Left forelimb (tissue), 1 donor: Measurements from ENCODE around the gene CGAS.
"Not testable (repeated sequence)": the region's sequence is repeated elsewhere in the genome, so short reads cannot be mapped to it uniquely, and the experiment has no call there.

ENCODE experiments used
- DNase-seq: peaks from one replicate; pipeline ENCODE4 v3.0.0-alpha.2; 2018; ENCODE audit warnings: low spot score

Gene CGAS

DNA sequence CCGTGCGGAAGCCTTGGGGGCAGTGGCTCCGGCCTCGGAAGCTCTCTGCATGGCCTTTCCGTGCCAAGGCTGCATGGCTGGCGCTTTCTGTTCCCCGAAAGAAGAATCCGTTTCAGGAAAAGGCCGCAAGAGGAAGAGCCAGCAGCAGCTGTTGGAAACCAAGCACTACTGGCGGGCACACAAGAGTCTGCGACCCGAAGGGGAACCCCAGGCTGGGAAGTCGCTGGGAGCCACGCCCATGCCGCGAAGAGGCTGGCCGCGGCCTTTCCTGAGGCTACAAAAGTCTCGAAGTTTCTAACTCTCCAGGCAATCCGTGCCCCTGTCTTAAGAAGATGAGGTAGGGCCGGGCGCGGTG is at the start of gene CGAS:
Gene CGAS, minus strand, starts transcription at position 191 of the 355 bp plus-strand sequence. Its CDS starts 116 bp downstream, at position 75.
- no peak for DNase-seq

DNA sequence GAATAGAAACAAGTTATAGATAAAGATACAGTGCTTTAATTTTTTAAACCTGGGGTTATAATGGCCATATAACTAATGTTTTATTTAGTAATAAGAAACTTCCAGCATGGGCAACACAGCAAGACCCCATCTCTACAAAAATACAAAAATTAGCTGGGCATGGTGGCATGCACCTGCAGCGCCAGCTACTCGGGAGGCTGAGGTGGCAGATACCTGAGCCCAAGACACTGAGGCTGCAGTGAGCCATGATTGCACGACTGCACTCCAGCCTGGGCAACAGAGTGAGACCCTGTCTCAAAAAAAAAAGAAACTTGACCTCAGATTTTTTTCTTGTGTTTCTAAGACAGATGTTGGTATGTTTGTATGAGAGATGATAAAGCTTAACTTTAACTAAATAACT is 45.8 kb upstream of the CGAS start:
- DNase-seq, result no peak

DNA sequence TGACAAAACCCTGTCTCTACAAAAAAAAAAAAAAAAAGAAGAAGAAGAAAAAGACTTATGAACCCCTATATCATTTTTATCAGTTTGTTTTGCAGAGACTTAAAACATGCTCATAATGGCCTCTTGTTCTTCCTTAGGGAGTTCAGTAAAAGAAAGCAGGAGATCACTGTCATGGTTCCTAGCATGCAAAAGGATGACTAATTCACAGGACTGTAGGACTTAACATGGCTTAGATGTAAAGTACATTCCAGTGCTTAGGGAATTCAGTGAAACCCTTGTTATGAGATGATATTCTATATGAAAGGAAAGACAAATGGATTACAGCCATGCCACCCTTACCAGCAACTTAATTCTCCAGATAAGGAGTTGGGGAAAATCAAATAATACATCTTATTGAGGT is 39.3 kb upstream of the CGAS start:
- no peak for DNase-seq

DNA sequence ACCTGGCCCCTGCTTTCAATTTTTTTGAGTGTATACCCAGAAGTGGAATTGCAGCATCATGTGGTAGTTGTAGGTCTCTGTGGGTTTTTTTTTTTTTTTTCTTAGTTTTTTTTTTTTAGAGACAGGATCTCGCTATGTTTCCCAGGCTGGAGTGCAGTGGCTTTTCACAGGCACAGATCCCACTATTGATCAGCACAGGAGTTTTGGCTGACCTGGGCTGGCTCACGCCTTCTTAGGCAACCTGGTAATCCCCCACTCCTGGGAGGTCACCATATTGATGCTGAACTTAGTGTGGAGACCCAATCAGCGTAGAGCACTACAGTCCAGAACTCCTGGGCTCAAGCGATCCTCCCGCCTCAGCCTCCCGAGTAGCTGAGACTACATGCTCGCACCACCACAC is 35.4 kb upstream of the CGAS start:
- DNase-seq, result no peak

DNA sequence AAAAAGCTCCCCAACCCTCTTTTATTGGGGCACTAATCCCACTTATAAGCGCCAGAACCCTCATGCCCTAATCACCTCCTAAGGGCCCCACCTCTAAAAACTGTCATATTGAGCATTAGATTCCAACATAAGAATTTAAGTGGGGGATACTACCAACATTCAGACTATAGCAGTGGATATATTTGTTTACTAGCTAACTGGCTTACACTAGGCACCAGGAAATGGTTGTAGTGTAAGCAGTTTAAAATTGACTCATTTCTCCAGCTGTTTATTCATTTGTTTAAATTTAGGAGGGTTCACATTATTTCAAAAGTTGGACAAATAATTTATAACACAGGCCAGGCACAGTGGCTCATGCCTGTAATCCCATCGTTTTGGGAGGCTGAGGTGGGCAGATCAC is 32.3 kb upstream of the CGAS start:
- no peak for DNase-seq

DNA sequence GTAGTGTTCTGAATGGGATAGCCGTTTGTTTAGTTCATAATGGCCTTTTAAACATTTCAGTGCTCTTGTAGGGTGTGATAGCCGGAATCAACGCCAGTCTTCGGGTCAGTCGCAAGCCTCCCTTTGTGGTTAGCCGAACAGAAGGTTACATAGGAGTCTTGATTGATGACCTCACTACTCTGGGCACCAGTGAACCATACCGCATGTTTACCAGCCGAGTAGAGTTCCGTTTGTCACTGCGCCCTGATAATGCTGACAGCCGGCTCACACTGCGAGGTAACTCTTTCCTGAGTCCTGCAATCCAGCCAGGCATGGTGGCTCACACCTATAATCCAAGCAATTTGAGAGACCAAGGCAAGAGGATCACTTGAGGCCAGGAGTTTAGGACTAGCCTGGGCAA is 29.9 kb upstream of the CGAS start:
- DNase-seq, result no peak

DNA sequence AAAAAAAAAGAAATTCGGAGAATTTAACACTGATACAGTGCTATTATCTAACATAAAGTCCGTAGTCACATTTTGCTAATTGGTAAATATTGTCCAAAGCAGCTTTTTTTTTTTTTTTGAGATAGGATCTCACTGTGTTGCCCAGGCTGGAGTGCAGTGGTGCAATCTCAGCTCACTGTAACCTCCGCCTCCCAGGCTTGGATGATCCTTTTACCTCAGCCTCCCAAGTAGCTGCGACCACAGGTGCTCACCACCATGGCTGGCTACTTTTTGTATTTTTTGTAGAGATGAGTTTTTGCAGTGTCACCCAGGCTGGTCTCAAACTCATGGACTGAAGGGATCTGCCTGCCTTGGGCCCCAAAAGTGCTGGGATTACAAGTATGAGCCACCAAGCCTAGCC is 25.3 kb upstream of the CGAS start:
- DNase-seq, result no peak

DNA sequence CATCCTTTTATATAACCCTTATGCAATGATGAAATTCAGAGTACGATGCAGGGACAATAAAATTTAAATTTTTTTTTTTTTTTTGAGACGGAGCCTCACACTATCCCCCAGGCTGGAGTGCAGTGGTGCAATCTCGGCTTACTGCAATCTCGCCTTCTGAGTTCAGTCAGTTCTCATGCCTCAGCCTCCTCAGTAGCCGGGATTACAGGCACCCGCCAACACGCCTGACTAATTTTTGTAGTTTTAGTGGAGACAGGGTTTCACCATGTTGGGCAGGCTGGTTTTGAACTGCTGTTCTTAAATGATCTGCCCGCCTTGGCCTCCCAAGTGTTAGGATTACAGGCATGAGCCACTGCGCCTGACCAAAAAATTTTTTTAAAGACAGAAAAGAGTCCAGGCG is 24.6 kb upstream of the CGAS start:
- DNase-seq, result no peak

DNA sequence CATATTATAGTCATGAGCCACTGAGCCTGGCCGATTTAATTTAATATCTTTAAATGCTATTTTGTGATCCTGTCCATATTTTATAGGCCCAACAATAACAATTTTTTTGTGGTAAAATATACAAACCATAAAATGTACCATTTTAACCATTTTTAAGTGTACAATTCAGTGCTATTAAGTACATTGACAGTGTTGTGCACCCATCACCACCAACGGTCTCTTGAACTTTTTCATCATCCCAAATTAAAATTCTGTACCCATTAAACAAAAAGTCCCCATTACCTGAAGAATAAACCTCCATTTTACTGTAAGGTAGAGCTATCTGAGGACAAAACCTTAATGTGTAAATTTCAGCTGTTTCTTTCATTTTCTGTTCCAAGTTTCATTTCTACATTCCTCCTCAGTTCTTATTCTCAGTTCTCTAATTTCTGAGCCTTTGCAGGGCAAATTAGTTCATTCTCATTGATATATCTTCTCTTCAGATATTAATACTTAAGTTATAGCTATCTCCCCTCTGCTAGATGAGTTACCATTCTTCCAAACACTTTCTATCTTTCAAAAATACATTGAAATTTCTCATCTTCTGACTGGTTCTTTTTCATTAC is 19.7 kb upstream of the CGAS start:
- DNase-seq, result no peak

DNA sequence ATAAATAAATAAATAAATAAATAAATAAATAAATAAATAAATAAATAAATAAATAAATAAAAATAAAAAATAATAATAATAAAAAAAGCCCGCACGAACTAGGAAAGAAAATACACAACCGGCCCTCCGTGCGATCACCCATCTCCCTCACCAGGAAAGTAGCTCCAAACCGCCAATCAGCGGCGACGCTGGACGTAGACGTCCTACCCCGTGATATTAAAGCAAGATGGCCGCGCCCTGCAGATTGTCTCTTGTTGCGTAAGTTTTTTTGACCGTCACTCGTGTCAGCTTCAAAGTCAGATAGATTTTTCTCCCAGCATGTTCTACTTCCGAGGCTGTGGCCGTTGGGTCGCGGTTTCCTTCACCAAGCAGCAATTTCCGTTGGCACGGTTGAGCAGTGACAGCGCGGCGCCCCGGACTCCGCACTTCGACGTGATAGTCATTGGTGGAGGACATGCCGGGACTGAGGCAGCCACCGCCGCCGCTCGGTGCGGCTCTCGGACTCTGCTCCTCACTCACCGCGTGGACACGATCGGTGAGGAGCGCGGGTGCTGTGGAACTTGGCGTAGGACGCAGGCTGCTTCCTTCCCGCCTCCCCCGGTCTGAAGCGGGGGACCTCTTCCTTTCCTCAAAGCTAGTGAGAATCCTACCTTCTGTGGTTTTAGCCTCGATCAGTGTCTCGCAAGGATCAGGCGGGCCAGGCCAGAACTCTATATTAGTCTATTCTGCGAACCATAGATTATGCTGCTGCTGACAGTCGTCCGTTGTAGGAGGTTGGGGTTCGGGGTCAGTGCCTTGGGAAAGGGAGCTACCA is 9.6 kb upstream of the CGAS start, which contains the start of gene MTO1:
Gene MTO1, plus strand, starts transcription at position 201 of the 814 bp plus-strand sequence. Its CDS starts 118 bp downstream, at position 319.
- peak; percentile 88 for DNase-seq

DNA sequence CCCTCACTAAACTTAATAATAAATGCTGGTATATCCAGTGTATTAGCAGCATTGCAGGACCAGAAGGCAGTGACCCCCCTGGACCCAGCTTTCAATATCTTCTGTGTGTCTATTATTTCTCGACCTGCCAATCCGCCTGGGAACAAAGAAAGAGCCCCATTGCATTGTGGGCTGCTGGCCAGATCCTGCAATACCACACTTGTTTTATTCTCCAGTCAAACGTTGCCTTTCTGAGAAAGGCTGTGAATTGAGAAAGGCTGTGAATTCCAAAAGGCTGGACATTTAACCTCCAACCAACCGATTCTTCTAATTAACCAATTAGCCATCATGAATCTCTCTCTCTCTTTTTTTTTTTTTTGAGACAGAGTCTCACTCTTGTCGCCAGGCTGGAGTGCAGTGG is 8.0 kb upstream of the CGAS start:
- no peak for DNase-seq

DNA sequence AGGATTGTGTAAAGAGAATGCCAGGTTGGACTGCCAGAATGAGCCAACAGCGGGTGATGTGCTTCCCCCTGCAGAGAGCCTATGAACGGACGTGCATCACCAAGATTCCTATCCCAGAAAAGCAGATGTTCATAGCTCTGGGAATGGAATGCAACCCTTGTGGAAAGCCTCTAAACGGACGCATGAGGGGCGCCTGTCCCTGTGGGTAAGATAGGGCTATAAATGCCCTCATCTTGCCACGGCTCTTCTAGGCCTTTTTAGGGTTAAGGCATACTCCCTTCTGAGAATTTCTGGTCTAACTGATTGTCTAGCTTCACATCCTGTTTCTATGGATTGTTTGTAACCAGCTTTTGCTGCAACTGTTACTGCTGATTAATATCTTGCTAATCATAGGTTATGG is 7.4 kb upstream of the CGAS start:
- DNase-seq, result not testable (repeated sequence)

DNA sequence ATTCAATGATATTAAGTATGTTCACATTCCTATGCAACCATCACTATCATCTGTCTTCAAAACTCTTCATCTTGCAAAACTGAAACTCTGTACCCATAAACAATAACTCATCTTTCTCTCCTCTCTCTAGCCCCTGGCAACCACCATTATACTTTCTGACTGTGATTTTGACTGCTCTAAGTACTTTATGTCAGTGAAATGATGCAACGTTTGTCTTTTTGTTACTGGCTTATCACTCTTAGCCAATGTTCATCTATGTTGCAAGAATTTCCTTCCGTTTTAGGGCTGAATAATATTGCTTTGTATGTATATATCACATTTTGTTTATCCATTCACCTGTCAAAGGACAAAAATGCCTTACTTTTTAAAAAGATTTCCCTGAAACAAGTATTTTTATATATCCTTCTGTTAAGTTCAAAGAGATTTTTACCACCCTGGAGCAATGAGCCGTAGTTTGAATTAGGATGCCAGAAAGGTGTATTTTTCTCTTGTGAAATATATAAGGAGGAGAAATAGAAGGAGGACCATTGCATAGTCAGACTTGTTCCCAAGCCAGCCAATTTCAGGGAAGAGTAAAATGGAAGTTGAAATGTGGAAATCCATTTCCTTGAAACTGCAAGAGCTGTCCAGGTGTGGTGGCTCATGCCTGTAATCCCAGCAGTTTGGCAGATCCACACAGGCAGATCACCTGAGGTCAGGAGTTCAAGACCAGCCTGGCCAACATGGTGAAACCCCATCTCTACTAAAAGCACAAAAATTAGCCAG is 4.0 kb upstream of the CGAS start:
- no peak for DNase-seq

DNA sequence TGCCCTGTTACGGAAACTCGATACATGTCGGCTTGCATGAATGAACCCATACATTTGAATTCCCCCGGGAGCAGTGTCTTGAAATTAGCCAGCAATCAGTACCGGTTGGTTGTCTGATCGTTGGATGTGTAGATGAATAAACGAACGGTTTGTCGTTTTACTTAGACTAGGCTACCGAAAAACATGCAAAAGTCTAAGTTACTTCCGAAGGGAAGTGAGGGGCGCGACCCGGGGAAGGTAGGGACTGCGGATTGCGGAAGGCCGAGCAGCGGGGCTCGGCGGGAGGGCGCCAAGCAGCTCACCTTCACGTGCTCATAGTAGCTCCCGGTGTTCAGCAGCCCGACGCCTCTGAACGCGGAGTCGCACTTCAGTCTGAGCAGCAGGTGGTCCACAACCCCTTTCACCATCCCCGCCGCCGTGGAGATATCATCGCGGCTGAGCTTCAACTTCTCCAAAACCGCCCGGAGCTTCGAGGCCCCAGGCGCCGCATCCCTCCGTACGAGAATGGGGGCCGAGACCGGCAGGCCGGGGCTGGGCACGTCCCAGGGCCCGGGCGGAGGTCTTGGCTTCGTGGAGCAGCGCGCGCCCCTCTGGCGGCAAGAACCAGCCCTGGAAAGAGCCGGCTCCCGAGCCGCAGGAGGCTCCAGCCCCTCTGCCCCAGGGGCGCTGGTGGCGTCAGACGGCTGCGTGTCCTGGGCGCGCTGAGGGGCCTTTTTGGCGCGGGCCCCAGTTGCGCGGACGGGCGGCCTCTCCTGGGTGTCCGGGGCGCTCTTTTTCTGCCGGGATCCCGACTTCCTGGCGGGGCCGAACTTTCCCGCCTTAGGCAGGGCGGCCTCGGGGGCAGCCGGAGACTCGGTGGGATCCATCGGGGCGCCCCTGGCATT is 632 bp downstream of the CGAS start:
- DNase-seq, result peak; percentile 85

DNA sequence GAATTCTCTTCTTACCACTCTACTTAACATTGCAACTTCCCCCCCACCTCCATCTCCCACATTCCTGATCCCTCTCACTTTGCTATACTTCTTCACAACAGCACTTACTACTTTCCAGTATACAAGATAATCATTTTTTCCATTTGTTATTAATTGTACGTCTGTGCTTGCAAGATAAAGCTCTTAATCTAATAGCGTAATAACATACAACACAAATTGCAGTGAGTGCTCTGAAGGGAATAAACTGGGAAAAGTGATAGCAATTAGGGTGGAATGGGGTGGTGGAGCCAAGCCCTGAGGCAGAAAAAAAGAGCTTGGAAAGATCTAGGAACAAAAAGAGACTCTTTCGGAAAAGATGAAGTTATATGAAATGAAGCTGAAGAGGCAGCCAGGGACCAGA is 8.5 kb downstream of the CGAS start:
- no peak for DNase-seq

DNA sequence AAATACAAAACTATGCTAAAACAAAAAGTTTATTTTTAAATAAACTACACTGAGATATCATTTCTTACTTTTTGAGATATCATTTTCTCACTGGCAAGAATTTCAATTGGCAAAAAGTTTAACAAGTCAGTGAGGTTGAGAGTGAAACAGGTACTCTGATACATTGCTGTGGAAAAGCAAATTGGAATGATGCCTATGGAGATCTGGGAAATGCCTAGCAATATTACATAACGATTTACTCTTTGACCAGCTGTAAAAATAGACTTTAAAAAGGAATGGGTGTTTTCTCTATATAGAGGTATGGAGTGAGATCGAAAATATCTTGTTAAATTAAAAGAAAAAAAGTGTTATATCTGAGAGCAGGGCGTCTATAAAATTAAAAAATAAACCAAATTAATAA is 16.9 kb downstream of the CGAS start:
- no peak for DNase-seq

DNA sequence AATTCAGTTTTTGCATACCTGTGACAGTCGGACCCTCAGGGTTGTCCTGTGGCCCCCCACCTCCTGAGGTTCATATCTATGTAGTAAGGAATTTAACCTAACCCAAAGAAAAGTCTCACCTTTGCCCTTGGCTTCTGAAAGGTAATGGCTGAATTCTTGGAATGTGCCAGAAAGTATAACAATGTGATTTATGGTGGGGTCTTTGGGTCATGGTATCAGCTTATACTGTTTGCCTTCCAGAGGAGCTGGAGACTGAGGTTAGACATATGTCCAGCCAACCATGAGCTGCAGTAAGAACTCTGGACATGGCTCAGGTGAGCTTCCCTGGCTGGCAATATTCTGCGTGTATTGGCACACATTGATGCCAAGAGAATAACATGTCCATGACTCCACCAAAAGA is 30.6 kb downstream of the CGAS start:
- no peak for DNase-seq

DNA sequence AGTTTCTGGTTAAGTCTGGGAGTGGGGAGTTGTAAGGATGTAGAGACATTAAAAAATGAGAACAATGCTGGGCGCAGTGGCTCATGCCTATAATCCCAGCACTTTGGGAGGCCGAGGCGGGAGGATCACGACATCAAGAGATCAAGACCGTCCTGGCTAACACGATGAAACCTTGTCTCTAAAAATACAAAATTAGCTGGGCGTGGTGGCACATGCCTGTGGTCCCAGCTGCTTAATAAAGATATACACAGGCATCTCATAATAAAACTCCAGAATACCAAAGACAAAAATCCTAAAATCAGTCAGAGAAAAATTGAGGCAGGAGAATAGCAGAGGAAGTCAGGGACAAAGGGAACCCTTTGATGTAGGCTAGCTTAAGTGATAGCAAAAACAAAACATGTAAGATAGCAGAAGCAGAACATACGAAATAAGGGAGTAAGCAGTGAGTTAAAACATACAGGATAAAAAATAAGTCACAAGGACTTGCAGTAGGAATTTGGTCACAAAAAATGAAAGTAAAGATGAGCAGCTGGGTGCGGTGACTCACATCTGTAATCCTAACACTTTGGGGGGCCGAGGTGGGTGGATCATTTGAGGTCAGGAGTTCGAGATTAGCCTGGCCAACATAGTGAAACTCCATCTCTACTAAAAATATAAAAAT is 33.9 kb downstream of the CGAS start:
- DNase-seq, result no peak

DNA sequence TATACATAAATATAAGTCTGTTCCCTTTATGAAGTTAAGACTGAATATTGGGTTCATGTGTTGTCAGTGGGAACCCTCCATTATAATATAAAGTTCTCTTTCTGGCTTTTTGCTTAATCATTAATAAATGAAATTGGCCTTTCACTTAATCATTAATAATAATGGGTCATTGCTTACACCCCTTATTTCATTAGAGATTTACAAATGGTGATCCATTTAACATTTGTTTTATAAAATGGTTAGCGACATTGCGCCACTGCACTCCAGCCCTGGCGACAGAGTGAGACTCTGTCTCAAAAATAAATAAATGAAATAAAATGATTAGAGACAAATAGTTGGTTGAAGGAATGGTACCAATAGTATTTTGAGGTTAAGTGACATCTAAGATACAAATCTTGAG is 39.0 kb downstream of the CGAS start:
- DNase-seq, result no peak

DNA sequence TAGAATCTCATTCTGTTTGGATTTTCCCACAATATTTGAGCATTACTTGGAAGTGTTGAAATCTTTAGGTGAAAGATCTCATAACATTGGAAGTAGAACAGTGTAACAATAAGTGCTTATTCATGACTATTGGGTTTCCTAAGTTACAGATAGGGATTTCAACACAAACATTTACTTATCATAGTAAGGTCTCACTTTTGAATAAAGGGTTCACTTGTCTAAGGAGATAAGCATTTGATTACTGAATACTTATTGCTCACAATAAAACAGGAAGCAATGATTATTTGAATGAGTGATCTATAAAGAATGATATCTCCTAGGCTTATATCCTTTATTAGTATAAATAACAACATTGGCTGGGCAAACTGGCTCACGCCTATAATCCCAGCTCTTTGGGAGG is 42.7 kb downstream of the CGAS start:
- DNase-seq, result no peak

DNA sequence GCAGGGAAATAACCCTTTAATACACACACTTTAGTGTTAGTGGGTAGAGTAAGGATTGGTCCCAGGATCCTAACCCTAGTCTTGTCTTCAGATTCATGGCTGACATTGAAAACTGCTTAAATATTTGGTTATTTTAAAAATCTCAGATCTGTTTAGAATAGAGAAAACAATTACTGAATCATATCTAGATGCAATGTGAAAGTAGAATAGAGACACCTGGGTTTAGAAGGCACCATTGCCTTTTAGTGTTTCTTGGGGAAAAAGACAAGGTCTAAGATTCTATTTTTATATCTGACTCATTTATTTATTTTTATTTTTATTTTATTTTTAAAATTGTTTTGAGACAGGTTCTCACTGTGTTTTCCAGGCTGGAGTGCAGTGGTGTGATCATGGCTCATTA is 51.4 kb downstream of the CGAS start:
- no peak for DNase-seq

DNA sequence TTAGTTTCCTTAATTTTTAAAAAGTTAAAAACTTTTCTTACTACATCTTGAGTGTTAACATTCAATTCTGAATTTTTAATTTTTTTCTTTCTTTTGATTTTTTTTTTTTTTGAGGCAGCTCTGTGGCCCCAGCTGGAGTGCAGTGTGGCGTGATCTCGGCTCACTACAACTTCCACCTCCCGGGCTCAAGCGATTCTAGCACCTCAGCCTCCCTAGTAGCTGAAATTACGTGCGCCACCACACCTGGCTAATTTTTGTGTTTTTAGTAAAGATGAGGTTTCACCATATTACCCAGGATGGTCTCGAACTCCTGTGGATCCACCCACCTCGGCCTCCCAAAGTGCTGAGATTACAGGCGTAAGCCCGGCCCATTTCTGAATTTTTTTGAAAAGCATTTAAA is 56.2 kb downstream of the CGAS start:
- DNase-seq, result no peak
